Heart left ventricle (tissue), 16 donors: ENCODE measurements around the gene CDC26. TPM values are rescaled to one million over a fixed set of nuclear protein-coding genes. Genes with fewer than 3 reads are reported as not detected.

ENCODE experiments used
- ATAC-seq, 4 donors: fragments of 200-7000 bp; cut with Tn5 transposase; one replicate each; pipeline ENCODE4 v1.9.1; 2020 to 2022; ENCODE audit warnings: moderate library complexity in 4 of 4, mild to moderate bottlenecking in 3 of 4, moderate number of reproducible peaks in 1 of 4
- DNase-seq, 5 donors: peaks; one replicate each; pipeline ENCODE4 v3.0.0-alpha.2; 2020
- H3K27ac ChIP-seq, 12 donors: fragments of 200-600 bp; sonication (generic) in 4 of 12; one replicate each; pipeline versions ENCODE4 v1.5.0 to v1.8.0; 2016 to 2022; ENCODE audit warnings: mild to moderate bottlenecking in 2 of 12
- H3K27me3 ChIP-seq, 9 donors: fragments of 200-600 bp; sonication (generic) in 2 of 9; one replicate each; pipeline versions ENCODE4 v1.5.1 to v1.8.0; 2016 to 2022; ENCODE audit warnings: mild to moderate bottlenecking in 3 of 9
- H3K36me3 ChIP-seq, 9 donors: fragments of 200-600 bp; sonication (generic) in 2 of 9; one replicate each; pipeline versions ENCODE4 v1.5.0 to v1.8.0; 2018 to 2022; ENCODE audit warnings: mild to moderate bottlenecking in 2 of 9
- H3K4me1 ChIP-seq, 12 donors: fragments of 200-600 bp; sonication (generic) in 4 of 12; one replicate each; pipeline versions ENCODE4 v1.5.0 to v1.8.0; 2016 to 2022; ENCODE audit warnings: mild to moderate bottlenecking in 3 of 12
- H3K4me3 ChIP-seq, 12 donors: fragments of 200-600 bp; sonication (generic) in 4 of 12; one replicate each; pipeline versions ENCODE4 v1.5.0 to v1.8.0; 2017 to 2022; ENCODE audit warnings: mild to moderate bottlenecking in 9 of 12, moderate library complexity in 4 of 12
- H3K9me3 ChIP-seq, 12 donors: fragments of 200-600 bp; sonication (generic) in 4 of 12; one replicate each; pipeline versions ENCODE4 v1.5.0 to v1.8.0; 2016 to 2022; ENCODE audit warnings: mild to moderate bottlenecking in 1 of 12
- POLR2A ChIP-seq, 2 donors: fragments of 450-650 bp; IDR thresholded peaks; one replicate each; pipeline ENCODE4 v1.6.1; 2017; ENCODE audit warnings: antibody characterized with exemption in 2 of 2, mild to moderate bottlenecking in 2 of 2, moderate library complexity in 2 of 2
- WGBS, 4 donors: extraction: QIAGEN DNeasy Blood & Tissue Kit in 2 of 4; methylation state at CpG; one replicate each; pipeline versions ENCODE4 v1.1.5 to v1.1.7; 2013 to 2018; 5-methylcytosine and 5-hydroxymethylcytosine counted together
- intact Hi-C, 10 donors: fragments of 100-400 bp; cut with DNase I; formaldehyde crosslinking; loops; one replicate each; pipeline versions ENCODE4 v1.11.1 to v1.14.2; 2022
- long read RNA-seq, 3 donors: library from polyadenylated mRNA; unstranded; transcript quantifications; one replicate each; pipeline ENCODE4 v2.0.0, GENCODE V29; 2020 to 2021
- polyA plus RNA-seq, 2 donors: library from polyadenylated mRNA; stranded (reverse); fragments of 200-250 nt; gene quantifications; one replicate each; pipeline ENCODE4 v1.2.3, GENCODE V29; 2013
- total RNA-seq, 9 donors: library from RNA; depleted of rRNA in 2 of 9; stranded (reverse); fragments of >200 nt in 2 of 9; fragmentation: NEBNext Ultra II Directional in 3 of 9; extraction: Animal tissue kit (Norgen Biotek cat#: 25700) in 3 of 9; gene quantifications; one replicate each; pipeline versions ENCODE4 v1.1.0 to v1.2.4, GENCODE V29; 2016 to 2023
- TF ChIP-seq, protein P1 (sequence below), 12 donors: fragments of 200-600 bp; sonication (generic) in 4 of 12; IDR thresholded peaks; one replicate each; pipeline versions ENCODE4 v1.5.0 to v1.8.0; 2018 to 2022; ENCODE audit warnings: antibody characterized with exemption in 12 of 12, mild to moderate bottlenecking in 5 of 12
- donor health status: ischemic (EF 13 %, LVEDD 7.1; RV severe dilation, severe dysfunction).
- donor health status: healthy with polysubstance abuse.
- donor health status: DM: no; HTN: yes; CAD: no.
- donor health status: DM: no; HTN: no; CAD: no.
- donor health status: ischemic (EF 25% LVEDD 6.9; RV normal size, moderate dysfunction).
- donor health status: ischemic (EF 25% LVEDD 5.7; RV mildly dilated, moderate dysfunction).
- donor health status: healthy.
- donor health status: DM: yes; HTN: yes; CAD: no.
- donor health status: ischemic (EF 35%, LVEDD 5.7; RV mildly dilated, moderate dysfunction).
- donor health status: nonischemic (EF 11% LVEDD 7.7; RV severe dilation, severe dysfunction).
- donor health status: DM: yes; HTN: yes; CAD: no.
- donor health status: PGD.
- donor health status: ischemic (EF 29% LVEDD 5.4; RV normal size, mild dysfunction).
- donor health status: nonischemic (EF 23%, LVEDD 6.1; RV moderate dilation, normal function).

The CDC26 gene
- 10 to 100 TPM; 22.3 to 39.4 (median 34.4) TPM for total RNA-seq
- 10 to 100 TPM; 44.9 to 46.0 TPM for polyA plus RNA-seq
- long read RNA-seq, donor 1, transcript CDC26-201 (4 exons, 872 nt), result major isoform, 22 of 29 reads
- long read RNA-seq, donor 1, partial matches to known transcripts, result 2 of 29 reads
- long read RNA-seq, donor 1, other reads (novel, unspliced or antisense), result 5 of 29 reads
- long read RNA-seq, donor 2, transcript CDC26-201 (4 exons, 872 nt), result major isoform, 14 of 39 reads
- long read RNA-seq, donor 2, partial matches to known transcripts, result 4 of 39 reads
- long read RNA-seq, donor 2, other reads (novel, unspliced or antisense), result 21 of 39 reads
- long read RNA-seq, donor 3, transcript CDC26-201 (4 exons, 872 nt), result major isoform, 12 of 25 reads
- long read RNA-seq, donor 3, partial matches to known transcripts, result 3 of 25 reads
- long read RNA-seq, donor 3, other reads (novel, unspliced or antisense), result 10 of 25 reads

DNA sequence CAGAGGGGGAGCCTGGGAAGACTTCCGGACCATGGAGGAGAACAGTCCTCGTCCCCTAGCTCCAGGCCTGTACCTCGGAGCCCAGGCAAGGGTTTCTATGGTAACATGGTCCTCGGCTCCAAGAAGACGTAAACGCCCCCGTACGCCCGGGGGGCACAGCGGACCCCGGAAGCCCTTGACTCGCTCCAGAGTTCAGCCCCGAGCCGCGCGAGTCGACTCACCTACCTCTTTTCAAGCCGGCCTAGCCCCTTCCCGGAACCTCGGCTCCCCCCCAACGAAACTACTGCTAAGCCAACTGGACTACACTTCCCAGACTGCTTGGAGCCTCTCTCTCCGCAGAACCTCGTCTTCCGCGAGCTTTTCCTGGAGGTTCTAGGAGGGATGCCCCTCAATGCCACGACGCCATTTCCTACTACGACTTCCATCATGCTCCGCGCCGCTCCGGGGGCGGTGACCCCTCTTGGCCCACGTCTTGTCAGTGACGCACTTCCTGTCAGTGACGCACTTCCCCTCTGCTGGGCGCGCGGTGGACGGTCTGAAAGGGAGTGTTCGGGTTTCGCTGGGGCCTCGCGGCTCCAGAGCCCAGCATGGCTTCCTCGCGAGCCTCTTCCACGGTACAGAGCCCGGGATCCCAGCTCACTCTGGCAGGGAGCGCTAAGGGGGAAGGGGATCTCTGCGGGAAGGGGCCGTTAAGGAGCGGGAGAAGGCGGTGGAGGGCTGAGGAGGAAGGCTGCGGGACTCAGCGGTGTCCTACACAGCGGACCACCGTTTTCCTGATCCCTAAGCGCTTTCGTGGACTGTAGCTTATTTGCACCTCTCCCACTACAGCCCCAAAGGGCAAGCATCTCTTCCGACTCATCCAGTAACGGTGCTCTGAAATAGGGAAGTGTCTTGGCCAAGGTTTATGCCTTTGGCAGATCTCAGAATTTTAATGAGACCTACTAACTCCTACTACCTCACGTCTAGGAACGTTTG, at the start of gene CDC26, which contains the start of gene PRPF4:
Gene CDC26 (minus strand): TSS at position 416 of the 975 bp plus-strand sequence. CDS start 3,065 bp downstream, outside the sequence.
Gene PRPF4 (plus strand): TSS at position 502 of the 975 bp plus-strand sequence. CDS start 86 bp downstream, at position 588.
- Histone ChIP-seq H3K27me3 (no peaks in the 10 kb centered on the region), H3K4me3 (peak within 1 kb of the TSS; percentile 48 to 93 (median 76)), H3K9me3 (no peaks in the 10 kb centered on the region), H3K4me1 (peaks cover 4 to 41% (median 19%) of the 10 kb centered on the region in 12 donors), H3K36me3 (peaks cover 0 to 70% (median 63%) of the 10 kb centered on the region in 9 donors), H3K27ac (peak within 1 kb of the TSS; percentile 69 to 96 (median 94))
- 0 to 1% (median 0%) methylated on average over 34 to 63 of the region's 63 CpGs for WGBS, 4 donors
- ATAC-seq (peak; percentile 98 to 99 (median 98)), DNase-seq (peak; percentile 97 to 98 (median 97))
- intact Hi-C loops, result loop anchor here in 9 of 10 donors (2.0 to 10.0 kb wide), 11 partner anchors 51 to 389 kb away; partner anchors contain the start of genes ALAD (in 4 of the 9), FKBP15 (in 4 of the 9), SLC31A1 (in 4 of the 9) and C9orf43 (in 2 of the 9)
- peak; percentile 60 to 87 for TF ChIP-seq POLR2A (IDR thresholded peaks at IDR 0.05)
- TF ChIP-seq, protein P1, sequence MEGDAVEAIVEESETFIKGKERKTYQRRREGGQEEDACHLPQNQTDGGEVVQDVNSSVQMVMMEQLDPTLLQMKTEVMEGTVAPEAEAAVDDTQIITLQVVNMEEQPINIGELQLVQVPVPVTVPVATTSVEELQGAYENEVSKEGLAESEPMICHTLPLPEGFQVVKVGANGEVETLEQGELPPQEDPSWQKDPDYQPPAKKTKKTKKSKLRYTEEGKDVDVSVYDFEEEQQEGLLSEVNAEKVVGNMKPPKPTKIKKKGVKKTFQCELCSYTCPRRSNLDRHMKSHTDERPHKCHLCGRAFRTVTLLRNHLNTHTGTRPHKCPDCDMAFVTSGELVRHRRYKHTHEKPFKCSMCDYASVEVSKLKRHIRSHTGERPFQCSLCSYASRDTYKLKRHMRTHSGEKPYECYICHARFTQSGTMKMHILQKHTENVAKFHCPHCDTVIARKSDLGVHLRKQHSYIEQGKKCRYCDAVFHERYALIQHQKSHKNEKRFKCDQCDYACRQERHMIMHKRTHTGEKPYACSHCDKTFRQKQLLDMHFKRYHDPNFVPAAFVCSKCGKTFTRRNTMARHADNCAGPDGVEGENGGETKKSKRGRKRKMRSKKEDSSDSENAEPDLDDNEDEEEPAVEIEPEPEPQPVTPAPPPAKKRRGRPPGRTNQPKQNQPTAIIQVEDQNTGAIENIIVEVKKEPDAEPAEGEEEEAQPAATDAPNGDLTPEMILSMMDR (IDR thresholded peaks at IDR 0.05), result peak in 1 of 12 donors; percentile 5

GRCh38 chr9:113322671-113323070, 47.3 kb upstream of the CDC26 start:
- peaks cover 0 to 42% (median 17%) of the 10 kb centered on the region in 9 donors for H3K36me3 ChIP-seq
- WGBS, 4 donors, result 77 to 79% (median 77%) methylated on average over 6 of the region's 6 CpGs
- H3K4me3 ChIP-seq, result no peak overlapping the region
- peaks cover 0 to 3% (median 0%) of the 10 kb centered on the region in 12 donors for H3K4me1 ChIP-seq
- no peak for ATAC-seq
- H3K27ac ChIP-seq, result no peak overlapping the region
- DNase-seq, result no peak
- H3K9me3 ChIP-seq, result no peaks in the 10 kb centered on the region
- H3K27me3 ChIP-seq, result no peaks in the 10 kb centered on the region
- intact Hi-C loops, result loop anchor here in 1 of 10 donors (5.0 kb wide), 1 partner anchor 45 kb away; no protein-coding TSS in a partner anchor
- TF ChIP-seq, protein P1 (IDR thresholded peaks at IDR 0.05), result no peak
- TF ChIP-seq POLR2A (IDR thresholded peaks at IDR 0.05), result no peak

- Histone ChIP-seq H3K9me3 (no peaks in the 10 kb centered on the region), H3K27me3 (no peaks in the 10 kb centered on the region), H3K36me3 (peaks cover 0 to 54% (median 22%) of the 10 kb centered on the region in 9 donors), H3K4me3 (no peak overlapping the region), H3K4me1 (peaks cover 0 to 3% (median 0%) of the 10 kb centered on the region in 12 donors), H3K27ac (no peak overlapping the region)
- WGBS, 4 donors, result 90 to 97% (median 96%) methylated on average over 3 of the region's 3 CpGs
- intact Hi-C loops, result loop anchor here in 1 of 10 donors (5.0 kb wide), 1 partner anchor 47 kb away; no protein-coding TSS in a partner anchor
- ATAC-seq, result no peak
- DNase-seq, result no peak
- TF ChIP-seq, protein P1 (IDR thresholded peaks at IDR 0.05), result no peak
- no peak for TF ChIP-seq POLR2A (IDR thresholded peaks at IDR 0.05)
Measured at GRCh38 chr9:113320051-113320450, 44.7 kb upstream of the CDC26 start.
